Brain pericyte (primary cell): ENCODE results near the gene NUP98.

Experiments used
- DNase-seq: peaks from one replicate; pipeline ENCODE4 v3.0.0-alpha.2; 2012; ENCODE audit warnings: low read depth, low spot score

Gene NUP98

DNA sequence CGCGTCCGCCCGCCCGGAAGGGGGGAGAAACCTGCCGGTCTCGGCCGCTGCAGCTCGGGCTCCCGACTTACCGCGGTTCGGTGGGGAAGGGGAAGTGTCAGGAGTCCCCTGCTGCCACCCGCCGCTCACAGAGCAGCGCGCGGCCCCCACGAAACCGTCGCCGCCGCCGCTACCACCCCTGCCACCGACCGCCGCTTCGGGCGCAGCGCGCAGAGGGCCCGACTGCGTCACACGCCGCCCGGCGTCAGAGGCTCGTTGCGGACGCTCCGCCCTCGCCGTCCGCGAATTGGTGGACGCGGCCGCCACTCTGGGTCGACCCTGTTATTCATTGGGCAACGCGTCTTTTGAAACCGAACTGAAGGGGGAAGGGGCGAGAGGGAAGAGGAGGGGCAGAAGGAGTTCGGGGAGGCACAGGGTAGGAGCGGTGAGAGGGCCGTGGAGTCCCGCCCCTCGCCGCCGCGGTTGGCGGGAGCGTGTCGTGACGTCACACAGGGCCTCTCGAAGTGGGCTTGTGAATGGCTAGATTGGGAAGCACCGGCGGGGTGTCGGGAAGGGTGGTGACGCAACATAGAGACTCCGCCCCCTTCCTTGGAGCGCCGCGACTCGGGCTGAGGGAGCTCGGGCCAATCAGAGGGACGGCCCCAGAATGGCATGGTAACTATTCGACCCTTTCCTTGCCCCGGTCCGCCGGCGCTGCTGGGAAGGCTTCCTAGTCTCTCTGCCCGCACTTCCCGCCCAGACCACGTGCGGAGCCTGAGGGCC, at the start of gene NUP98:
NUP98 (minus strand) TSS at position 226 of the 762 bp plus-strand sequence. CDS start 15,437 bp downstream, outside the sequence.
- DNase-seq = peak; percentile 100

DNA sequence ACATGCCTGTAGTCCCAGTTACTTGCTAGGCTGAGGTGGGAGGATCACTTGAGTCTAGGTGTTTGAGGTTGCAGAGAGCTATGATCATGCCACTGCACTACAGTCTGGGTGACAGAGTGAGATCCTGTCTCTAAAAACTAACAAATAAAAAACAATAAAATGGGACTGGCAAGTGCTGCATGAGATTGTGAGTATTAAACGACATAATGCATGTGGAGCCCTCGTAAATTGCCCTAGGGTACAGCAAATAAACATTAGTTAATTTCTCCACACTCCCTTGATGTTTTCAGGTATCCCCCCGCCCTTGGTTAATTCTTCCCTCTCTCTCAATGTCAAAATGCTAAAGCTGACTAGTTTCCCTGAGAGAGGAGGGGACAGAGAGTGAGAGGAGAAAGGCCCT, 48.3 kb upstream of the NUP98 start:
- DNase-seq = no peak

GRCh38 chr11:3845246-3845645, 47.9 kb upstream of the NUP98 start:
- DNase-seq = no peak

- no peak for DNase-seq
These were observed 46.0 kb upstream of the NUP98 start for GRCh38 chr11:3843326-3843725.

GRCh38 chr11:3841426-3842350, 44.3 kb upstream of the NUP98 start:
- peak; percentile 65 for DNase-seq

- no peak for DNase-seq
These were observed 43.6 kb upstream of the NUP98 start, which contains the start of gene RHOG for GRCh38 chr11:3840870-3841425. RHOG (minus strand) TSS chr11:3840959; CDS start chr11:3828138, 12,821 bp downstream.

DNA sequence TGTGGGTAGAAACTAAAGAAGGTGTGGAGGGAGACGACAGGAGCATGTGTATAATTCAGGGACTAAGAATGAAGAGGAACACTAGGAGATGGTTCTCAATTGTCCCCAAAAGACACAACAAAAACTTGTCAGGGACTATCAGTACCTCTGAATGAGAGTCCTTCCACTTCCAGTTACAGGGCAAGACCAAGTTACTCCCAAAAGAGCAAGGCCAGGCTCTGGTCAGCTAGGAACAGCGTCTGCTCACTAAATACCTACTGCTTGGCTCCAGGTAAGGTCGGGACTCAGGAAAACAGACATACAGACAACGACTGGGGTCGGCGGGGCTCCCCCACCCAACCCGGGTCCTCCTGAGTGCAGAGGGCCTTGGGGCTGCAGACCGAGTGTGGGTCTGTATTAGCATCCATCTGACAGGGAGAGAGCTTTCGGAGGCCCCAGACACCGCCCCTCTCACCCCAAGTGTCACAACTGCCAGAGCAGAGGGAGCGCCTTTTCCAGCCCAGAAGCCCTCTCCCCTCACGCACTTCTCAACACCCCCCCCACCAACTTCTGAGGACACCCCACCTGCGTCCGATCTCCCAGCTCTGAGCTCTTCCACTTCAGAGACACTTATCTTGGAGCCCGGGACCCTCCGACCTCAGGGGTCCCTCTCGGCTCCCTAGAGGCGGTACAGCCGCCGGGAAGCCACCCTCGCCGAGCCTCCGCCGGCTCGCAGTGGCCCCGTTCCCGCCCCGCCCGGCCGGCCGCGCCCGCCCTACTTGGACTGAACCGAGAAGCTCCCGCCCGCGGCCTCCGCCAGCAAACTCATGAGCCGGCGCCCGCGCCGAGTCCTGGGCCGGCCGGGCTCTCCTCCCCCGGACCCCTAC, 42.9 kb upstream of the NUP98 start:
- no peak for DNase-seq

- DNase-seq = no peak
These were observed 41.1 kb upstream of the NUP98 start for GRCh38 chr11:3838504-3838903.

DNA sequence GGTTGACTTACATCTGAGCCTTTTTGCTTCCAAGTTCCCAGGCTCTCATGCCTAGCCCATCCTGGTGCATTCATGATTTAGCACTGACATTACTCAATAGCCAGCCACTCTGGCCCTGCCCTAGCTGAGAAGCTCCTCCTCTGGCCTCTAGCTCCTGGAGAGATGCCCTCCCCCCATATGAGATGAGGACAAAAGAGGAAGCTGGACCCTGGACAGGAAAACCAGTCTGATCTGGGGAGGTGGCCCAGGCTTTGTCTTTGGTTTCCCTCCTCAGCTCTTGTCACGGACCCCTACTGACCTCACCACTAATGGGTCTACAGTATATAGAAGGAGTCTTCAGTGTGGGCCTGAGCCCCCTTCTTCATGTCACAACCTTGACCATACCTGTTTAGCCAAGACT, 40.4 kb upstream of the NUP98 start:
- no peak for DNase-seq

GRCh38 chr11:3836903-3837302, 39.5 kb upstream of the NUP98 start:
- no peak for DNase-seq

DNA sequence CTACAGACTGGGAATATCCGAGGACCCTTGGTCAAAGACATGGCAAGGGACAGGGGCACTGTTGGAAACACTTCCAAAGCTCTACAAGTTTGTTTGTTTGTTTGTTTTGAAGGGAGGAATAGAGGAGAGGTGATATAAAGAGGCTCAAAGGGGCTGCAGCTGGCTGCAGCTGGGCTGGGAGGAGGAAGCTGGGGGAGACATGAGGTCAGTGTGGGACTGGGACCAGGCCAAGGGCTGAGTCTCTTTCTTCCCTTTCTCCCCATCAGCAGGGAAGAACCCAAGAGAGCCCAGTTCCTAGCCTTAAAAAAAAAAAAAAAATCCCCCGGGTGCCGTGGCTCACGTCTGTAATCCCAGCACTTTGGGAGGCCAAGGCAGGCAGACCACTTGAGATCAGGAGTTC, 38.4 kb upstream of the NUP98 start:
- DNase-seq = no peak

- no peak for DNase-seq
These were observed 37.5 kb upstream of the NUP98 start for GRCh38 chr11:3834664-3835461.

DNA sequence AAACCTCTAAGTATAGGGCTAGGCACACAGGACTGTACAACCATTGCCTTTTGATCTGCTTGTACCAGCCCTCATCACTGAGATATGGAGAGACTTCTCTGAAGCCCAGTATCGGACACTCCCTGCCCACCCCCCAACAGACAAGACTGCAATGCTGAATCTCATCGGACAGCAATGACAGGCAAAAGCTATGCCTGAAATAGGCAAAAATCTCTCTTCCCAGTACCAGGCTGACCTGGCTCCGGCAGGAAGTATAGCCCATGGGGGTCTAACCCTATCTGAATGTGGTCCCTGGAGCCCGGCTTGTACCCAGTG, 37.0 kb upstream of the NUP98 start:
- DNase-seq = no peak

- DNase-seq = no peak
These were observed 36.1 kb upstream of the NUP98 start for GRCh38 chr11:3833449-3833848.

GRCh38 chr11:3832816-3833215, 35.5 kb upstream of the NUP98 start:
- DNase-seq = no peak

DNA sequence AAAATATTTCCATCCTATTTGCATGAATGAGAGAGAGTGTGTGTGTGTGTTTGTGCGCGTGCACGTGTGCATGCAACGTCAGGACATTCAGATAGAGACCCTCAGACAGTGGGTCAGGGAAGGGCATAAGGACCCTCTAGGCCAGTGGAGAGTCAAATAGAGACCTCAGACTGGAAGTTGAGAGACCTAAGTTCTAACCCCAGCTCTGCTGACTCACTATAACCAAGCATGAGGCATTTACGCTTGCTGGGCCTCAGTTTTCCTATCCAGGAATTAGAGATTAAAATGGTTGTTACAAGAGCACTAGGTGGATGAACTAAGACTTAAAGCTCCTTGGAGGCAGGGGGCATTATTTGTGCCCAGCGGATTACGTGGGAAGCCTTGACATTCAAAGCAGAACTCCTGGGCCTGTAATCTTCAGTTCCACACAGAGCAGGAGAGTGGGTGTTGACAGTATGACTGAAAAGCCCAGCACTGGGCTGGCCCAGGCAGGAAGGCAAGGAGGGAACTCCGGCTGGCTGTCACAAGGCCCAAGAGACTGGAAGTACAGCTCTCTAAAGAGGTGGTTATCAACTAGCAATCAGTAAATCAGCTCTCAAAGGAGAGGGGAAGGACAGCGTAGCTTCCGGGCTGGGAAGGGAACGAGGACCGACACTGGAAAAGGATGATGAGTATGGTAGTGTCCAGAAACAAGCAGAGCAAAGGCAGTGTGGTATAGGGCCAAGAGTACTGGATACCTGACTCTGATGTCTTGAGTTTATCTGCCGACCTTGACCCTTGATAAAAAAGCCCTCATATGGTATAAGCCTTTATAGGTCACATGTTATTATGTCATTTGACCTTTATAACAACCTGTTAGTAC, 34.3 kb upstream of the NUP98 start:
- DNase-seq = no peak

DNA sequence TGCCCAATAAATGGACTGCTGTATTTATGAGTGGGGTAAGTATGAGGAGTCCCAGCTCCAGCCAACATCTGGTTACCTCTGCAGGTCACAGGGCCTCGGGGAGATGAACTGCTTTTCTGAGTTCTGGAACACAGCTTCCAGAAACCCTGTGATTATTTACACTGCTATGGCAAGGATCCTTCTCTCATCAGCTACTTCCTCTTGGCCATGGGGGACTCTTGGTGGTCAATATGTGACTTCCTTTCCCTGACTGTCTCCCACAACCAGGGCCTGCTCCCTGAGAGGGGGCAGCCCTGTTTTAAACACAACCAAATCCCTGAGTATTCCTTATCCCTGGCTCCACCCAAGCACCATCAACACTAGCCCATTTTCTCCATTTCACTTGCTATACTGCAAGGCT, 33.4 kb upstream of the NUP98 start:
- no peak for DNase-seq

GRCh38 chr11:3830088-3830487, 32.7 kb upstream of the NUP98 start:
- no peak for DNase-seq

- DNase-seq = no peak
These were observed 30.3 kb upstream of the NUP98 start for GRCh38 chr11:3827434-3828186.
